ENCODE results near the gene APOB. TPM values are rescaled to one million over a fixed set of nuclear protein-coding genes. Genes with fewer than 3 reads are reported as not detected.

Gene APOB
- total RNA-seq, 4 donors from 2014 or later: 0.95 to 17.4 (median 10.6) TPM

GRCh38 chr2:21036708-21037670 is 6.9 kb downstream of the APOB start:
- TF ChIP-seq, protein P1, sequence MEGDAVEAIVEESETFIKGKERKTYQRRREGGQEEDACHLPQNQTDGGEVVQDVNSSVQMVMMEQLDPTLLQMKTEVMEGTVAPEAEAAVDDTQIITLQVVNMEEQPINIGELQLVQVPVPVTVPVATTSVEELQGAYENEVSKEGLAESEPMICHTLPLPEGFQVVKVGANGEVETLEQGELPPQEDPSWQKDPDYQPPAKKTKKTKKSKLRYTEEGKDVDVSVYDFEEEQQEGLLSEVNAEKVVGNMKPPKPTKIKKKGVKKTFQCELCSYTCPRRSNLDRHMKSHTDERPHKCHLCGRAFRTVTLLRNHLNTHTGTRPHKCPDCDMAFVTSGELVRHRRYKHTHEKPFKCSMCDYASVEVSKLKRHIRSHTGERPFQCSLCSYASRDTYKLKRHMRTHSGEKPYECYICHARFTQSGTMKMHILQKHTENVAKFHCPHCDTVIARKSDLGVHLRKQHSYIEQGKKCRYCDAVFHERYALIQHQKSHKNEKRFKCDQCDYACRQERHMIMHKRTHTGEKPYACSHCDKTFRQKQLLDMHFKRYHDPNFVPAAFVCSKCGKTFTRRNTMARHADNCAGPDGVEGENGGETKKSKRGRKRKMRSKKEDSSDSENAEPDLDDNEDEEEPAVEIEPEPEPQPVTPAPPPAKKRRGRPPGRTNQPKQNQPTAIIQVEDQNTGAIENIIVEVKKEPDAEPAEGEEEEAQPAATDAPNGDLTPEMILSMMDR (IDR thresholded peaks at IDR 0.05): no peak
- no peak for ATAC-seq (ENCODE audit: low FRiP score)

DNA sequence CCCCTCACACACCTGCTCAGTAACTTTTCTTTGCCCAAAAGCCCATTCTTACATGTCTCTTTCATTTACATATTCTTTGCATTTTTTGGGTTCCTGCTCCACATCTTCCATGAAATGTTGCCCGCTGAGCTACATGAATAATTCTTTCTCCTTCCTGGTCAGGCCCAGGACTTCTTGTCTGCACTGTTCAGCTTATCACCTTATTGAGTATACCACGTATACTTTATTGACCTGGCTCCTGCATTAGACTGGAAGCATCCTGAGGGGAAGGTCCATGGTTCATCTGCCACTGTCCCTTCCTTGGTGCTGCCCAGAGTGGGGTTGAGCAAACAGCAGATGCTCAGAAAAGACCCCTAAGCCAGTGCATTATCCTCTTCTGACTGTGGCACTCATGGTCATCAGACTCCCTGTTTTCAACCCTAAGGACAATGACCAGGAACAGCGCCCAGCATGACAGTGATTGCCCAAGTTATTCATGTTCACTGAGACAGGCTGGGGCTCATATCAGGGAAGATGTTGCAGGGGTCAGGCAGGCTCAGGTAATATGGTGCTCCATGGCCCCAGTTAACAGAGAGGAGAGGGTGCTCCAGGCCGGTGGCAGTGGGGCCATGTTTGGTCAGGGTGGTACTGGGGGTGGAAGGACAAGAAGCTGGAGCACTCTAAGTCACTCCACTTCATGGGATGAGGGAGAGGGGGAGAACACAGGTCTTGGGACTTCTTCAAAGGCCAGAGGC is 7.7 kb downstream of the APOB start:
- TF ChIP-seq, protein P1 (IDR thresholded peaks at IDR 0.05): no peak
- ATAC-seq (ENCODE audit: low FRiP score): no peak

More at GRCh38 chr2:21036708-21037670, 6.9 kb downstream of the APOB start:
- DNase-seq (ENCODE audit: low spot score): no peak

GRCh38 chr2:21035282-21035973 is 8.4 kb downstream of the APOB start:
- TF ChIP-seq, protein P1 (IDR thresholded peaks at IDR 0.05): no peak
- no peak for DNase-seq (ENCODE audit: low spot score)
- no peak for ATAC-seq (ENCODE audit: low FRiP score)

More for the DNA sequence above, 7.7 kb downstream of the APOB start:
- no peak for DNase-seq (ENCODE audit: low spot score)

DNA sequence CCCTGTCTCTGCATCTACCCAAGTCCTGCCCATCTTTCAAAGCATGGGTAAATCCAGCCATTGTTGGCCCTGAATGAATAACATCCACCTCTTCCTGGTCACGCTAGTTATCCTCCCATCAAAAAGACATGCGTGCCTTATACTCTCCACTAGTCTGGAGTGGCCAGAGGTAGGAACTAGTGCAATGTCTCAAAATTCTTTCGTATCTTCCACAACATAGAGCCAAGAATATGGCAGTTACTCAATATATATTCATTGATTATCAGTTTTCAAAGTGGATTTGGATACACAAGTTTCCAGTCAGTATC is 8.9 kb downstream of the APOB start:
- ATAC-seq (ENCODE audit: low FRiP score) (no peak), DNase-seq (ENCODE audit: low spot score) (no peak)
- TF ChIP-seq, protein P1 (IDR thresholded peaks at IDR 0.05): no peak

GRCh38 chr2:21034156-21034971 is 9.5 kb downstream of the APOB start:
- ATAC-seq (ENCODE audit: low FRiP score): no peak
- no peak for DNase-seq (ENCODE audit: low spot score)
- TF ChIP-seq, protein P1 (IDR thresholded peaks at IDR 0.05): no peak

Data from omental fat pad (tissue), 4 donors.